Central memory CD4-positive, alpha-beta T cell (primary cell): ENCODE data around the gene NCLN.
A peak's percentile ranks its signal among the peaks of the same experiment; 100 is the strongest.
"Not testable (repeated sequence)": the region's sequence is repeated elsewhere in the genome, so short reads cannot be mapped to it uniquely, and the experiment has no call there.

ENCODE experiments used
- DNase-seq: peaks from one replicate; pipeline ENCODE4 v3.0.0; 2022

Gene NCLN

GRCh38 chr19:3154957-3155736, 30.6 kb upstream of the NCLN start:
- DNase-seq, result peak; percentile 90

DNA sequence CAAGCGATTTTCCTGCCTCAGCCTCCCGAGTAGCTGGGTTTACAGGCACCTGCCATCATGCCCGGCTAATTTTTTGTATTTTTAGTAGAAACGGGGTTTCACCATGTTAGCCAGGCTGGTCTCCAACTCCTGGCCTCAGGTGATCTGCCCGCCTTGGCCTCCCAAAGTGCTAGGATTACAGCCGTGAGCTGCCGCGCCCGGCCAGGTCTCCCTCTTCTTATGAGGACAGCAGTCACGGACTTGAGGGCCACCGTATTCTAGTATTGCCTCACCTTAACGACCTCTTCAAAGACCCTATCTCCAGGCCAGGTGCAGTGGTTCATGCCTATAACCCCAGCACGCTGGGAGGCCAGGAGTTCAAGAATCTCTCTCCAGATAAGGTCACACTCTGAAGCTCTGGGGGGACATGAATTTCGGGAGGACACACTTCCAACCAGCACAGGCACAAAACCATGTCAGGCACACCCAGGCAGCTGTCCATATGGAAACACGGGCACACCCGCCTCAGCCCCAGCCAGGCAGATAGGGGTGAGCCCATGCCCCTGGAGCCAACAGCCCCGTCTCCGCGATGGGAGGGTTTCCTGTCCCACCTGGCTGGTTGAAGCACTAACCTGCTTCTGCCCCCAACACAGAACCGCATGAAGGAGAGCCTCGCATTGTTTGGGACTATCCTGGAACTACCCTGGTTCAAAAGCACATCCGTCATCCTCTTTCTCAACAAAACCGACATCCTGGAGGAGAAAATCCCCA, 28.5 kb upstream of the NCLN start:
- no peak for DNase-seq

DNA sequence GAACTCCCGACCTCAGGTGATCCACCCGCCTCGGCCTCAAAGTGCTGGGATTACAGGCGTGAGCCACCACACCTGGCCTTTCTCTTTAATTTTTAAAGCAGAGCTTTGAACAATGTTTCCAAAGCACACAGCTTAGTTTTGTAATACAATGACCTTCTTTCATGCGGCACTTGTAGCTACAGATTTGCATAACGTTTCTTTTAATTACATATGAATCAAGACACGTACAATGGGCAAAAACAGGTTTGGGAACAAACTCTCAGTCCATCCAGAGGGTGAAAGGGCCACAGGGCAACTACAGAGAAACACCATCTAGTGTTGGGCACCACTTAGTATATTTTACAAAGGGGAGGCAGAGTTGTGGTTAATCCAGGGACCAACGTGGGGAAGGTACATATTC, 26.2 kb upstream of the NCLN start:
- no peak for DNase-seq

GRCh38 chr19:3160219-3160618, 25.5 kb upstream of the NCLN start:
- no peak for DNase-seq

GRCh38 chr19:3161453-3161852, 24.3 kb upstream of the NCLN start:
- DNase-seq, result no peak

DNA sequence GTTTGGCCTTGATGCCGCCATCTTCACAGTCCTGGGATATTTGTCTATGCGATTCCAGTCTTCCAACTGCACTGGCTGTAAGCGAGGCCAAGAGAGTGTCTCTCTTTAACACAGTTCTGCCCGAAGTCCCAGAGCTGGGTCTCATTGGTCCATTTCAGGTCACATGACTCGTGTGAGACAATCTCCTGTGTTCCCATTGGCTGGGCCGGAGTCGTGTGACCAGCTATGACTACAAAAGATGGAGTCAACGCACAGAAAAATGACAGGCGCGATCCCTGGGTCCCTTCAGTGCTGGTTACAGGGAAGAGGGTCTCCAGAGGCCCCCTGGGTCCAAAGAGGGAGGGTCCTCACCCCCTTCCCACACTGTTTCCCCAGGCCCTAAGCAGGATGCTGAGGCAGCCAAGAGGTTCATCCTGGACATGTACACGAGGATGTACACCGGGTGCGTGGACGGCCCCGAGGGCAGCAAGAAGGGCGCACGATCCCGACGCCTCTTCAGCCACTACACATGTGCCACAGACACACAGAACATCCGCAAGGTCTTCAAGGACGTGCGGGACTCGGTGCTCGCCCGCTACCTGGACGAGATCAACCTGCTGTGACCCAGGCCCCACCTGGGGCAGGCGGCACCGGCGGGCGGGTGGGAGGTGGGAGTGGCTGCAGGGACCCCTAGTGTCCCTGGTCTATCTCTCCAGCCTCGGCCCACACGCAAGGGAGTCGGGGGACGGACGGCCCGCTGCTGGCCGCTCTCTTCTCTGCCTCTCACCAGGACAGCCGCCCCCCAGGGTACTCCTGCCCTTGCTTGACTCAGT, 23.1 kb upstream of the NCLN start:
- DNase-seq, result no peak

GRCh38 chr19:3163230-3163886, 22.4 kb upstream of the NCLN start:
- peak; percentile 66 for DNase-seq

- no peak for DNase-seq
These were observed 21.8 kb upstream of the NCLN start for GRCh38 chr19:3163943-3164342.

DNA sequence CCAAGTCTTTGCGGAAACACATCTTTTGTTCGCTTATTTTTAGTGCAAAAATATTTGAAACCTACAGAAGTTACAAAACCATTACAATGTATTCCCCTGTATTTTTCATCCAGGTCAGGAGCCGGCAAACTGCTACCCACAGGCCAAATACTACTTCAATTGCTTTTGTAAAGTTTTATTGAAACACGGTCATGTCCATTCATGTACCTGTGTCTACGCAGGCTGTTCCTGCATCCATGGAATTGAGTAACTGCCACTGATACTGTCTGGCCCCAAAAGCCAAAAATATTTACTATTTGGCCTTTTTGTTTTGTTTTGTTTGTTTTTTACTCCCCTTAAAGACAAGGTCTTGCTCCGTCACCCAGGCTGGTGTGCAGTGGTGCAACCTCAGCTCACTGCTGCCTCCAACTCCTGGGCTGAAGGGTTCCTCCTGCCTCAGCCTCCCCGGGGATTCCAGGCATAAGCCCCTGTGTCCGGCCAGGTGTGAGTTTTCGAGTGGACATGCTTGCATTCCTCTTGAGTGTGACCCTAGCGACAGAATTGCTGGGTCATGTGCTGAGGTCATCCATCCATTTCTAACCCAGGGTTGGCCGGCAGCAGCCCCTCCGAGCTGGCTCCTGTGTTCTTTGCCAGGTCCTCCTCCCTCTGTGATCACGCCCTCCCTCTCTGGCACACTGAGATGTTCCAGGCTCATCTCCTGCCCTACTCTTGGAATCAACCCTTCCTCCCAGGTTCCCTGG, 18.0 kb upstream of the NCLN start:
- DNase-seq, result no peak

DNA sequence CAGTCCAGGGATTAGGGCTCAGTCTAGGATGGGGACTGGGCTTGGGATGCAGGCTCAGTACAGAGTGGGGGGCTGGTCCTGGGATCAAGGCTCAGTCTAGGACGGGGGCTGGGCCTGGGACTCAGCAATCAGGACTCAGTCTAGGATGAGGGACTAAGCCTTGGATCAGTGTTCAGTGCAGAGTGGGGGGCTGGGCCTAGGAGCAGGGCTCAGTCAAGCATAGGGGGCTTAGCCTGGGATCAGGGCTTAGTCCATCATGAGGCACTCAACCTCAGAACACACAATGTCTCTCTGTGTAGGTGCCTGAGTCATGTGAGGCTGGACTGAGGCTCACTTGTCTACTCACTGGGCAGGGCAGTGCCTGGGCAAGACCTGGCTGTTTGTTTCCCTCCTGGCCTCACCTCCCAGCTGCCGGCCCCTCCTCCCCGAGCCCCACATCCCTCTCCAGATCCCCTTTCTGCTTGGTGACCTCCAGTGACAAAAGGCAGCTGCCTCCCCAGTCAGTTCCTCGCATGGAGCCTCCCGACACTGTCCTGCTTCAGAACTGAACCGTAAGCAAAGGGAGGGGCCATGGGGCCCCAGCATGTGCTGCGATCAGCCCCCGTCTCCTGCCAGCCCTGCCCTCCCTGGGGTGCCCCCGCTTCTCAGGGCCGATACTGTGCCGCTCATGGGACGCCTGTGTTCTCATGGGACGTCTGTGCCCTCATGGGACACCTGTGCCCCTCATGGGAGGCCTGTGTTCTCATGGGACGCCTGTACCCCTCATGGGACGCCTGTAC, 13.6 kb upstream of the NCLN start:
- no peak for DNase-seq

DNA sequence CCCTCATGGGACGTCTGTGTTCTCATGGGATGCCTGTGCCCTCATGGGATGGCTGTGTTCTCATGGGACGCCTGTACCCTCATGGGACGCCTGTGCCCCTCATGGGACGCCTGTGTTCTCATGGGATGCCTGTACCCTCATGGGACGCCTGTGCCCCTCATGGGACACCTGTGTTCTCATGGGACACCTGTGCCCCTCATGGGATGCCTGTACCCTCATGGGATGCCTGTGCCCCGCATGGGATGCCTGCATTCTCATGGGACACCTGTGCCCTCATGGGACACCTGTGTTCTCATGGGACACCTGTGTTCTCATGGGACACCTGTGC, 13.1 kb upstream of the NCLN start:
- not testable (repeated sequence) for DNase-seq

GRCh38 chr19:3175781-3176714, 9.7 kb upstream of the NCLN start:
- peak; percentile 41 for DNase-seq

- peak; percentile 65 for DNase-seq
These were observed 8.8 kb upstream of the NCLN start for GRCh38 chr19:3176715-3177501.

DNA sequence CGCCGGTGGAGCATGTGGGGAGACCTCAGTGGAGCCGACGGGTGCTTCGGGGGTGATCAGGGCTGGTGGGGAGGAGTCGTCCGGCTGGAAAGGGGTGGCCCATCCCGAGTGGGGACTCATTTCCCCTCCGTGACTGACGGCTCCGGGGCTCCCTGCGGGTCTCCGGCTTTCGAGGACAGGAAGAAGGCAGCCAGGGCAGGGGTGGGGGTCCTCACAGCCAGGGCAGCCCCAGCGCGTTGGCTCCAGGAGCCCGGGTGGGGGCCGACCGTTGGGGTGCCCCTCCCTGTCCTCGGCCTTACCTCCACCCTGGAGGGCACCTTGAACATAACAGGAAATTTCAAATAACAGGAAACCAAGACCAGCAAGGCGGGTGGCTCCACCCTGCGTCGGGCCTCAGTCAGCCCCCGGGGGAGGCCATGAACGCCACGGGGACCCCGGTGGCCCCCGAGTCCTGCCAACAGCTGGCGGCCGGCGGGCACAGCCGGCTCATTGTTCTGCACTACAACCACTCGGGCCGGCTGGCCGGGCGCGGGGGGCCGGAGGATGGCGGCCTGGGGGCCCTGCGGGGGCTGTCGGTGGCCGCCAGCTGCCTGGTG, 7.3 kb upstream of the NCLN start, which contains the start of gene S1PR4:
Gene S1PR4, plus strand, starts transcription at position 393 of the 596 bp plus-strand sequence. Its CDS starts 24 bp downstream, at position 417.
- DNase-seq, result peak; percentile 75

DNA sequence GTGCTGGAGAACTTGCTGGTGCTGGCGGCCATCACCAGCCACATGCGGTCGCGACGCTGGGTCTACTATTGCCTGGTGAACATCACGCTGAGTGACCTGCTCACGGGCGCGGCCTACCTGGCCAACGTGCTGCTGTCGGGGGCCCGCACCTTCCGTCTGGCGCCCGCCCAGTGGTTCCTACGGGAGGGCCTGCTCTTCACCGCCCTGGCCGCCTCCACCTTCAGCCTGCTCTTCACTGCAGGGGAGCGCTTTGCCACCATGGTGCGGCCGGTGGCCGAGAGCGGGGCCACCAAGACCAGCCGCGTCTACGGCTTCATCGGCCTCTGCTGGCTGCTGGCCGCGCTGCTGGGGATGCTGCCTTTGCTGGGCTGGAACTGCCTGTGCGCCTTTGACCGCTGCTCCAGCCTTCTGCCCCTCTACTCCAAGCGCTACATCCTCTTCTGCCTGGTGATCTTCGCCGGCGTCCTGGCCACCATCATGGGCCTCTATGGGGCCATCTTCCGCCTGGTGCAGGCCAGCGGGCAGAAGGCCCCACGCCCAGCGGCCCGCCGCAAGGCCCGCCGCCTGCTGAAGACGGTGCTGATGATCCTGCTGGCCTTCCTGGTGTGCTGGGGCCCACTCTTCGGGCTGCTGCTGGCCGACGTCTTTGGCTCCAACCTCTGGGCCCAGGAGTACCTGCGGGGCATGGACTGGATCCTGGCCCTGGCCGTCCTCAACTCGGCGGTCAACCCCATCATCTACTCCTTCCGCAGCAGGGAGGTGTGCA, 6.6 kb upstream of the NCLN start:
- DNase-seq, result no peak

DNA sequence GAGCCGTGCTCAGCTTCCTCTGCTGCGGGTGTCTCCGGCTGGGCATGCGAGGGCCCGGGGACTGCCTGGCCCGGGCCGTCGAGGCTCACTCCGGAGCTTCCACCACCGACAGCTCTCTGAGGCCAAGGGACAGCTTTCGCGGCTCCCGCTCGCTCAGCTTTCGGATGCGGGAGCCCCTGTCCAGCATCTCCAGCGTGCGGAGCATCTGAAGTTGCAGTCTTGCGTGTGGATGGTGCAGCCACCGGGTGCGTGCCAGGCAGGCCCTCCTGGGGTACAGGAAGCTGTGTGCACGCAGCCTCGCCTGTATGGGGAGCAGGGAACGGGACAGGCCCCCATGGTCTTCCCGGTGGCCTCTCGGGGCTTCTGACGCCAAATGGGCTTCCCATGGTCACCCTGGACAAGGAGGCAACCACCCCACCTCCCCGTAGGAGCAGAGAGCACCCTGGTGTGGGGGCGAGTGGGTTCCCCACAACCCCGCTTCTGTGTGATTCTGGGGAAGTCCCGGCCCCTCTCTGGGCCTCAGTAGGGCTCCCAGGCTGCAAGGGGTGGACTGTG, 5.9 kb upstream of the NCLN start:
- no peak for DNase-seq

DNA sequence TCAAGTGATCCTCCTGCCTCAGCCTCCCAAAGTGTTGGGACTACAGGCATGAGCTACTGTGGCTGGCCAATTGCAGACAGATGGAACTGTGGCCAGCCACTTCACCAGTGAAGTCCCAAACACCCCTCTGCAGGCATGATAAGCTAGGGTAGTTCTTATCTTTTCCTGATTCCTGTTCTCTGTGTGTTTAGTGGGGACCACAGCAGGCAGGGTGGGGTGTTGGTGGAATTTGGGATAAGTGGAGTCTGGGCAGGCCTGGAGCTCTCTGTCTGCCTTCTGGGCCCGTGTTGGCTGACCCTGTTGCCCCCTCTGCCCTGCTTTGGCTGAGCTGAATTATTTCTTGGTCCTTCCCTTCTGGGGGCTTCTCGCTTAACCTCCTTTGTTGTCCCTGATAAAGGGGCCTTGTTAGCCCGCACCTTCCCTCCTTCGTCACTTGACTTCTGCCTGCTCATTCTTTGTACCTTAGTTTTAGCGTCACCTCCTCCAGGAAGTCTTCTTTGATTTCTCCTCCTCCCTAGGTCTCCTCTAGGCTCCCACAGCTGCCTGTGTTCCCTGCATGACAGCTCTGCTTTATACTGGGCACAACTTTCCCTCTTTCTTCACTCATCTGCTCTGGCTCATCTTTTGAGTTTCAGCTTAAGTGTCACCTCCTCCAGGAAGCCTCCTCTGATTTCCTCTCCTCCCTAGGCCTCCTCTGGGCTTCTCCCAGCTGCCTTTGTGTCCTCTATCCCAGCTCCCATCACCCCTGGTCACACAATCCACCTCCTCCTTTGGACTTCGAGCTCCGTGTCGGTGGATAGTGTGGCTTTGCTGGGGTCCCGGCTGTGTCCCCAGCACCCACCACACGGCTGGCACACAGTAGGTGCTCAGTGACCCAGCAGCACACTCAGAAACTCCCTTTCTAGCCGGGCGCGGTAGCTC, 1.7 kb upstream of the NCLN start:
- DNase-seq, result no peak
